ENCODE results near the gene NEIL3. TPM values are rescaled to one million over a fixed set of nuclear protein-coding genes. Genes with fewer than 3 reads are reported as not detected.

The NEIL3 gene
- total RNA-seq, 1 donor from 2014 or later: 4.5 TPM

DNA sequence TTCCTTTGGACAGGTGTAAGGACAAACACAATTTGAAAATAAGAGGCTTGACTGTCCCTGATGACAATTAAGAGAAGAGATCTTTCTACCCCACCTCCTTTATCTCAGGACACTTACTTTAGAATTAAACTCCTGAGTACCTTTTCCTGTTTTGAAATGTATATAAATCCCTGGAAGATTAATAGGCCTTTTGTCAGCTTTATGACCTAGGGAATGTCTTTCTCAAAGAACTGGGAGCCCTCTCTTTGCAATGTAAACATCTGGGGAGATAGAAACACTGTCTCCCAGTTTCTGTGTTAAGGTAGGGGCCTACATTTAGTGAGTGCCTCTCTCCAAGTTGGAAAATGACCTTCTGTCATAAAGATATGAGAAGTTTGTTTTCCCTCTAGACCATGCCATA is 100.9 kb downstream of the NEIL3 start:
- no peak for DNase-seq (ENCODE audit: low read depth, low spot score)

DNA sequence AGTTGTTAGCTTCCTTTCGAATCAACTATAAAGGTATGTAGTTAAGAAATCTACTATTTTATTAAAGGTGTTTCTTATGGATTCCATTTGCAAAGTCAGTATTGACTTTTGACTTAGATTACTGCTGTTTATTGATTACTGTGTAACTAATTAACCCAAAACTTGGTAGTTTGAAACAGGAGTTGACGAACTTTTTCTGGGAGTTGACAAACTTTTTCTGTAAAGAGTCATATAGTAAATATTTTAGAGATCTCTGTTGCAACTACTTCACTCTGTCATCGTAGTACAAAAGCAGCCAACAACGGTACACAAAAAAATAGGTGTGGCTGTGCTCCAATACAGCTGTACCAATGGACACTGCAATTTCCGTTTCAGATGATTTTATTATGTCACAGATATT is 102.3 kb downstream of the NEIL3 start:
- no peak for DNase-seq (ENCODE audit: low read depth, low spot score)

Other genes starting within 250 kb of the NEIL3 start
- 20.3 and 35.4 TPM in 2 replicates for gene AGA, start 132.6 kb downstream of the NEIL3 start, total RNA-seq